ENCODE measurements around the gene NOL4L. TPM values are rescaled to one million over a fixed set of nuclear protein-coding genes. Genes with fewer than 3 reads are reported as not detected.
"Not testable (repeated sequence)": the region's sequence is repeated elsewhere in the genome, so short reads cannot be mapped to it uniquely, and the experiment has no call there.

Gene NOL4L
- total and polyA plus RNA-seq, 4 donors, result 7.9 to 20.6 (median 12.2) TPM

GRCh38 chr20:32596681-32597252 is 11.6 kb upstream of the NOL4L start:
- Histone ChIP-seq H3K4me3 (no peak overlapping the region), H3K4me1 (ENCODE audit: control insufficient read depth in 5 of 5, insufficient read depth in 5 of 5, low read length in 5 of 5) (no peaks in the 10 kb centered on the region), H3K9ac (ENCODE audit: insufficient read depth in 1 of 2, low read length in 2 of 2) (no peak overlapping the region), H3K27ac (ENCODE audit: low read depth in 1 of 2, low read length in 1 of 2) (no peak overlapping the region), H3K9me3 (ENCODE audit: control insufficient read depth in 4 of 4, insufficient read depth in 3 of 4, low read length in 3 of 4) (no peaks in the 10 kb centered on the region), H3K27me3 (ENCODE audit: control insufficient read depth in 3 of 3, insufficient read depth in 3 of 3, low read length in 2 of 3) (no peaks in the 10 kb centered on the region), H3K36me3 (ENCODE audit: control insufficient read depth in 4 of 4, insufficient read depth in 4 of 4, low read length in 4 of 4) (no peaks in the 10 kb centered on the region)
- DNase-seq (no peak), ATAC-seq (ENCODE audit: insufficient read depth, low FRiP score) (no peak)
- 48 to 70% methylated on average over 2 of the region's 2 CpGs for WGBS, 2 donors
- no peak for TF ChIP-seq CTCF (IDR thresholded peaks at IDR 0.05; ENCODE audit: control extremely low read depth, extremely low read depth)

GRCh38 chr20:32595143-32595542 is 10.0 kb upstream of the NOL4L start:
- WGBS, 2 donors, result 91% methylated on average over 4 of the region's 4 CpGs
- Histone ChIP-seq H3K9me3 (ENCODE audit: control insufficient read depth in 4 of 4, insufficient read depth in 3 of 4, low read length in 3 of 4) (no peaks in the 10 kb centered on the region), H3K9ac (ENCODE audit: insufficient read depth in 1 of 2, low read length in 2 of 2) (no peak overlapping the region), H3K36me3 (ENCODE audit: control insufficient read depth in 4 of 4, insufficient read depth in 4 of 4, low read length in 4 of 4) (no peaks in the 10 kb centered on the region), H3K27me3 (ENCODE audit: control insufficient read depth in 3 of 3, insufficient read depth in 3 of 3, low read length in 2 of 3) (no peaks in the 10 kb centered on the region), H3K27ac (ENCODE audit: low read depth in 1 of 2, low read length in 1 of 2) (no peak overlapping the region), H3K4me3 (no peak overlapping the region), H3K4me1 (ENCODE audit: control insufficient read depth in 5 of 5, insufficient read depth in 5 of 5, low read length in 5 of 5) (no peaks in the 10 kb centered on the region)
- no peak for DNase-seq
- no peak for TF ChIP-seq CTCF (IDR thresholded peaks at IDR 0.05; ENCODE audit: control extremely low read depth, extremely low read depth)
- no peak for ATAC-seq (ENCODE audit: insufficient read depth, low FRiP score)

- not testable (repeated sequence) for H3K36me3 ChIP-seq (ENCODE audit: control insufficient read depth in 4 of 4, insufficient read depth in 4 of 4, low read length in 4 of 4); H3K9ac ChIP-seq (ENCODE audit: insufficient read depth in 1 of 2, low read length in 2 of 2); H3K9me3 ChIP-seq (ENCODE audit: control insufficient read depth in 4 of 4, insufficient read depth in 3 of 4, low read length in 3 of 4); ATAC-seq (ENCODE audit: insufficient read depth, low FRiP score); DNase-seq; H3K4me1 ChIP-seq (ENCODE audit: control insufficient read depth in 5 of 5, insufficient read depth in 5 of 5, low read length in 5 of 5); H3K4me3 ChIP-seq; H3K27ac ChIP-seq (ENCODE audit: low read depth in 1 of 2, low read length in 1 of 2); H3K27me3 ChIP-seq (ENCODE audit: control insufficient read depth in 3 of 3, insufficient read depth in 3 of 3, low read length in 2 of 3)
- WGBS, 2 donors, result 94 to 99% methylated on average over 5 of the region's 5 CpGs
Observed at GRCh38 chr20:32594669-32595068, 9.5 kb upstream of the NOL4L start.

GRCh38 chr20:32594204-32594603 is 9.1 kb upstream of the NOL4L start:
- Histone ChIP-seq H3K27ac (ENCODE audit: low read depth in 1 of 2, low read length in 1 of 2) (no peak overlapping the region), H3K36me3 (ENCODE audit: control insufficient read depth in 4 of 4, insufficient read depth in 4 of 4, low read length in 4 of 4) (no peaks in the 10 kb centered on the region), H3K4me1 (ENCODE audit: control insufficient read depth in 5 of 5, insufficient read depth in 5 of 5, low read length in 5 of 5) (no peaks in the 10 kb centered on the region), H3K4me3 (no peak overlapping the region), H3K9ac (ENCODE audit: insufficient read depth in 1 of 2, low read length in 2 of 2) (no peak overlapping the region), H3K27me3 (ENCODE audit: control insufficient read depth in 3 of 3, insufficient read depth in 3 of 3, low read length in 2 of 3) (peaks cover 0 to 3% (median 0%) of the 10 kb centered on the region in 3 donors), H3K9me3 (ENCODE audit: control insufficient read depth in 4 of 4, insufficient read depth in 3 of 4, low read length in 3 of 4) (no peaks in the 10 kb centered on the region)
- no peak for ATAC-seq (ENCODE audit: insufficient read depth, low FRiP score)
- WGBS, 2 donors, result 95 to 97% methylated on average over 5 of the region's 5 CpGs
- no peak for DNase-seq
- TF ChIP-seq CTCF (IDR thresholded peaks at IDR 0.05; ENCODE audit: control extremely low read depth, extremely low read depth), result no peak

GRCh38 chr20:32592616-32593015 is 7.5 kb upstream of the NOL4L start:
- DNase-seq; ATAC-seq (ENCODE audit: insufficient read depth, low FRiP score); H3K9ac ChIP-seq (ENCODE audit: insufficient read depth in 1 of 2, low read length in 2 of 2); H3K27me3 ChIP-seq (ENCODE audit: control insufficient read depth in 3 of 3, insufficient read depth in 3 of 3, low read length in 2 of 3); H3K9me3 ChIP-seq (ENCODE audit: control insufficient read depth in 4 of 4, insufficient read depth in 3 of 4, low read length in 3 of 4); H3K36me3 ChIP-seq (ENCODE audit: control insufficient read depth in 4 of 4, insufficient read depth in 4 of 4, low read length in 4 of 4); H3K4me1 ChIP-seq (ENCODE audit: control insufficient read depth in 5 of 5, insufficient read depth in 5 of 5, low read length in 5 of 5); H3K27ac ChIP-seq (ENCODE audit: low read depth in 1 of 2, low read length in 1 of 2); H3K4me3 ChIP-seq: not testable (repeated sequence)
- 98% methylated on average over 4 of the region's 4 CpGs for WGBS, 2 donors

All from lung (tissue), 12 donors.